ENCODE results near the gene ENPP3. TPM values are rescaled to one million over a fixed set of nuclear protein-coding genes. Genes with fewer than 3 reads are reported as not detected.

Gene ENPP3
- under 0.01 and 0.04 TPM in 2 replicates for total RNA-seq

DNA sequence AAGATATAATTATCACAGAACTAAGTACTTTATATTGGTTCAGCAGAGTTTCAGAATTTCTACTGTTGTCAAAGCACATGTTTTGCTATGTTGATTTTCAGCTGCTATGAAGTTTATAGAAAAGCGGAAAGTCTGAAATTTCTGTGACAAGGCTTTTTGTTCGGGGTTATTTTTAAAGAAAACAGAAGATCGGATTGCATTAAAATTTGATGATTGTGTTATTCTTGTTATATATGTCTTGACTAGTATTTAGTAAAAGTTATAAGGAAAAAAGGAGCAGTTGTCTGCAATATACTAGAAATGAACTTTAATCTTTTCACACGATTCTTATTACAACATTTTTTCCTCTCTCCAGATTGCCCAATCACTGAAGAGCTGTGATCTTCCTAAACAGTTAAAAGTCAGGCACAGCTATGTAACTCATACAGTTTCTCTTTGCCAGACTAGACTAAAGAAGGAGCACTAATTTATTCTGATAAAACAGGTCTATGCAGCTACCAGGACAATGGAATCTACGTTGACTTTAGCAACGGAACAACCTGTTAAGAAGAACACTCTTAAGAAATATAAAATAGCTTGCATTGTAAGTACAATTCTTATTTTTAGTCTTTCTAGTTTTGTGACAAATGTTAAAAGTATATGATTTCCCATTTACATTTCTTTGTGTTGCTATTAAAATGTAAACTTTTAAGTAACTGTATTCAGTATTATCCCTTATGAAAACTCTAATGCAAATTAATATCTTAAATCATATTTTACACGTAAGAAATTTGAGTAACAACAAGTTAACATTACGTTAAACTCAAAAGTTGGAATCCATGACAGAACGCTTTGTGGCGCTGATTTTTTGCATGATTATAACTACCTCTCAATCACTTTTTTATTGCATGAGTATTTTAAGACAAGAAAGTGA, at the start of gene ENPP3:
TSS of gene ENPP3 (plus strand) at position 423 of the 913 bp plus-strand sequence. CDS start at position 506, 83 bp downstream.
- DNase-seq (ENCODE audit: low read depth, low spot score): no peak

DNA sequence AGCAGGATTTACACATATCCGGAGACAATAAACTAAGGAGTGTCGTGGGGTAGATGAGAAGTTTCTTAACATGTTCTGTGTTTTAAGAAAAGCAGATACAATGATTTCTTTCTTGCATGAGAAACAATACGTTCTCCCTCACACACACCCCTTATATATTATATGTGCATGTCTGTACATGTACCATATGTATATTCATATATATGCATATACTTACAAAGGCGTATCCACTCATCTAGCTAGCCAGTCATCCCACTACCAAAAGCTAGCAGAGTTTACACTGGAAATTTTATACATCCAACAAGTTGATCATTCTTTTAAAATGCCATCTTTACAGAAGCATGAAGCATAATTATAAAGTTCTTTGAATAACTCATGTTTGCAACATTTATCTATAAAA, 49.2 kb upstream of the ENPP3 start:
- no peak for DNase-seq (ENCODE audit: low read depth, low spot score)

GRCh38 chr6:131588643-131589042, 48.5 kb upstream of the ENPP3 start:
- no peak for DNase-seq (ENCODE audit: low read depth, low spot score)

- DNase-seq (ENCODE audit: low read depth, low spot score): no peak
These were observed 44.2 kb upstream of the ENPP3 start for GRCh38 chr6:131592935-131593334.

- DNase-seq (ENCODE audit: low read depth, low spot score): no peak
These were observed 43.0 kb upstream of the ENPP3 start for GRCh38 chr6:131594074-131594473.

DNA sequence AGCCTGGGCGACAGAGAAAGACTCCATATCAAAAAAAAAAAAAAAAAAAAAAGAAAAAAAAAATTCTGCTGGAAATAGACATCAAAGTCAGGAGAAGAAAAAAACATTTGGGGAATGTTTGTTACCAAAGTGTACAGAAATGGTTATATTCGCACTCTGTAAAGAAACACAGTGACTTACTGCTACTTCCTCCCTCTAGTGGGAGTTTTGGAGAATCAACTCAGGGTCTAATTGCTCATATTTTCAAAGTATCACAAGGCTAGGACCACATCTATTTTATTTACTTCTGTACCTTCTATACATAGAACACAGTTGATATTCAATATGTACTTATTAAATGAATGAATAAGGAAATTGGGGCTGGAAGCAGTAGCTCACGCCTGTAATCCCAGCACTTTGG, 39.7 kb upstream of the ENPP3 start:
- DNase-seq (ENCODE audit: low read depth, low spot score): no peak

GRCh38 chr6:131600716-131601115, 36.4 kb upstream of the ENPP3 start:
- DNase-seq (ENCODE audit: low read depth, low spot score): no peak

DNA sequence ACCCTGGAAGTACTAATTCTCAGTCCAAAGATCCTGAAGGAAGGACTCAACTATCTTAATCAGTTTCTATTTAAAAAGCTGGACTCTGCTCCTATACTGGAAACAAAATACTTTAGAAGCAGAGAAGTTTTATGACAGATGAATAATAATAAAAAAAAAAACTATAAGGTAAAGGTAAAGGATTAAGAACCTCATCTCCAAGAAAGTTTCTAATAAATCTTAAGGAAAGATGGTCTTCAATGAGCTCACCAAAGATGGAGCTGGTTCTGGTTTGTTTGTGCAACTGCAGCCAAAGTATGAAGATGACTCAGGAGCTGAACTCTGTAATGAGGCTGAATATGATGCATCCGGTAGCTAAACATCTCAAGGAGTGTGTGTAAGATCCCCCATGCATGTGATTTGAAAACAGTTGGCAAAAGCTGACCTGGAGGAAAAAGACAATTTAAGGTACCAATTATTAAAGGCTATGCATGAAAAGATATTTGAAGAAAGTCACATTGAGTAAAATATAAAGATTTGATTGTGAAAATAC, 34.3 kb upstream of the ENPP3 start:
- no peak for DNase-seq (ENCODE audit: low read depth, low spot score)

DNA sequence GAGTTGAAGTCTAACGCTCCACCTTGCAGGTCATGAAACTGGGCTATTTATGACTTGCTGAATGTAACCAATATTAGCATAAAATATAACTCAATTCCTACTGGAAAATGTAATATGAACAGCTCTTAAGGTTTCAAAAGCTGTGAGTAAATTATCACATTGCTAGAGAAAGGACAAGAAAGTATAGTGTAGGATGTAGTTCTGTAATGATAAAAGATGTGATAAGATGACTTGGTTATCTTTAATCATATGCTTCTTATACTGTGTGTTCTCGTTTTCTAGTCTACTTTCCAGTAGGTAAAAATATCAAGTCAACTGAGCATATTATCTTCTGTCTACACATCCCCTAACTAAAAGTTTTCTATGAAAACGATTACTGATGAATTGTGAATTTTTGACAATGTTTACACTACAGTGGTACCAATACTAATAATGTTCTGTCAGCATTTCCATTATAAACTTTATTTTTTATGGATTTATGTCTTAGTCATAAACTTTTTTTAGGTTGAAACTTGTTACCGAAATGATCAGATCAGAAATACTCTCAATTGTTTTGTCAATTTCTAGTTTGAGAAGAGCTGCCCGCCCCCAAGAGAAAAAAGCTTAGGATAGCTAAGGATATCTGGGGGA, 23.7 kb upstream of the ENPP3 start:
- DNase-seq (ENCODE audit: low read depth, low spot score): no peak

DNA sequence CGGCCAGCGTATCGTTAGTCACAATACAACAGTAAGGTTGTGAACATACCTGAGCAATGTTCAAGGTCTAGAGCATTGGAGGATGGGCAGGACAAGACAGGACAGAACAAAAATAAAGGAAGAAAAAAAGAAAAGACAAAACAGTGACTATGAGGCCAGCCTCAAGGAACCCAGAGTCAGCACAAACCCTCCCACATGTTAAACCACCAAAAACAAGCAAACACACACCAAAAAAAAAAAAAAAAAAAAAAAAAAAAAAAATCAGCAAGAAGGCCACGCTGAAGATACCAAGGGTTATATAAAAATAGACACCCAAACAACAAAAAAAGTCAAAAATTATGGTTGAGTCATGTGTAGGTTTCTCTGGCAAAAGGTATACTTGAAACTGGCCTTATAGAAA, 21.8 kb upstream of the ENPP3 start:
- DNase-seq (ENCODE audit: low read depth, low spot score): no peak

DNA sequence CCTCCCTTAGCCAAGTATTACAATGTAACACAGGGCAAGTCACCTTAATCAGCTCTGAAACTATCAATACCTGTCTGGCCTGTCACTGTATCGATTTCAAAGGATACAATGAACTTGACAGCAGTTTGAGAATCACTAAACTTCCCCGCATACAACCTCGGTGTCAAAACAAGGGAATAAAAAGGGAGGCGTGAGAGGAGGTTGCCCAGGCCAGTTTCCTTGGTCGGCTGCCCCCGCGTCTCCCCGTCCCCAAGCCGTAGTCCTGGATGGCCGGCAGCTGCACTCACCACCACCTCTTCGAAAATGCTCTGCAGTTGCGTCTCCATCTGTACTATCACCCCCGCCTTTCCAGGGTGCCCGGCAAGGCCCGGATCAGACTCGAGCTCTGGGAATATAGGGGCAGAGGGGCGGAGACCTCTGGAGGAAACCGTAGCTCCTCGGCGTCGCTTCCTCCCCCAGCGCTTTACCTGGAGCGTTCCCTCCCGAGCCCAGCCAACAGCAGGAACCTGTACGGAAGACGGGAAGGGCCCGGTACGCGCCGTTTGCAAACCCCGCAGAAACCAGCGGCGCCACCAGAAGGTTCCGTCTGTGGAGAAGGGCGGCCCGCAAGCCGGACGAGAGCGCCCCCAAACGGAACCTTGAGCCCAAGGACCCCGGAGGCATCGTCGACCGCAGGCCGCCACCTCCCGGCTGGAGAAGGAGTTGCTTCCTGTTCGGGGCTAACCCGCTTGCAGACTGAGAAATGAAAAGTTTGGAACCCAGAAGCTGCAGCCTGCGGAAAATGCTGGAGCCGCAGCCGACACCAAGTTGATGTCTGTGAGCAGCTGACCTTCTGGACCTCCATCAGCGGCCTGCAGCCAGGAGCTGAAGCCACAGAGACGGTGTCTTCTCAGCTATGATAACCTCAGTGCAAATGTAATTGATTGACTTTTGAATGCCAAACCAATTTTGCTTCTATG, 9.1 kb upstream of the ENPP3 start, which contains the start of gene MED23:
TSS of gene MED23 (minus strand) at position 519 of the 959 bp plus-strand sequence. CDS start at position 326, 193 bp downstream.
- peak; percentile 77 for DNase-seq (ENCODE audit: low read depth, low spot score)

GRCh38 chr6:131628726-131629125, 8.4 kb upstream of the ENPP3 start:
- no peak for DNase-seq (ENCODE audit: low read depth, low spot score)

DNA sequence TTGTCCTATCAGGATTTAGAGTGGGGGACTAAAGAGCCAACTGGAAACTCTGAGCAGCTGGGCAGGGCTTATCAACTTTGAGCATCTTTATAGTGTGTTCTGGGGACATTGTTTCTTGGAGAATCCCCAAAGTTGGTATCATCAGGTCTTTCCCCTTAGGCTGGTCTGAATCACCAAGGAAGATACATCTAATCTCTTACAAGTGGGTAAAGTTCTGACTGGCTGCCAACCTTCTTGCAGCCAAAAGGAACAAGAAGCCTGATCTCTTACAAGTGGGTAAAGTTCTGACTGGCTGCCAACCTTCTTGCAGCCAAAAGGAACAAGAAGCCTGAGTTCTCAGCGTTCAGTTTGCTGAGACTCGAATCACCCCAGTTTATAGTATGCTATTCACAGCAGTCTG, 7.5 kb upstream of the ENPP3 start:
- no peak for DNase-seq (ENCODE audit: low read depth, low spot score)

DNA sequence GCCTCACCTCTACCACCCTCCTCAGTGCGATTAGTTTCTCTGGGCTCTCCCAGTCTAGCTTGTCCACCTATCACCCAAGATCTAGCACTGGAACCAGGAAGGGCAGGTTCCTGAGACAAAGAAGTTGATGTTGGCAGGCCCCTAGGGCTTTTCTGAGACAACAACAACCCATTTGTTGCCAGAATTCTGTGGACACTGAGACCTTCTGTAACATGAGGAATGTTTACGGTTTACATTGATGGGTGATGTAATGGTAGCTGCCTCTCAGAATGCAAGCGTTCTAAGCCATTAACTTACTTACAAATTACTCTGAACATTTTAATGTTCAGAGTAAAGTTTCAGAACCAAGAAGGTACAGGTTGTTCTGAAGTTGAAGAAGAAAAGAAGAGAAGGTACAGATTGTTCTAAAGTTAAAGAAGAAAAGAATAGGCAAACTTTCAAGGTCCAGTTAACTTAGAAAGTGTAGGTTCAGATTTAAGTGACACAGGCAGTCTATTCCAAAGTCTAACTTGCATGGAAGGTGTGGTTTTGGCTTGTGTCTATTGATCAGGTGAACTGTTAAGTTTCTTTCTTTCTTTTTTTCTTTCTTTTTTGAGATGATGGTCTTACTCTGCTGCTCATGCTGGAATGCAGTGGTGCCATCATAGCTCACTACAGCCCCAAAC, 5.3 kb upstream of the ENPP3 start:
- no peak for DNase-seq (ENCODE audit: low read depth, low spot score)

DNA sequence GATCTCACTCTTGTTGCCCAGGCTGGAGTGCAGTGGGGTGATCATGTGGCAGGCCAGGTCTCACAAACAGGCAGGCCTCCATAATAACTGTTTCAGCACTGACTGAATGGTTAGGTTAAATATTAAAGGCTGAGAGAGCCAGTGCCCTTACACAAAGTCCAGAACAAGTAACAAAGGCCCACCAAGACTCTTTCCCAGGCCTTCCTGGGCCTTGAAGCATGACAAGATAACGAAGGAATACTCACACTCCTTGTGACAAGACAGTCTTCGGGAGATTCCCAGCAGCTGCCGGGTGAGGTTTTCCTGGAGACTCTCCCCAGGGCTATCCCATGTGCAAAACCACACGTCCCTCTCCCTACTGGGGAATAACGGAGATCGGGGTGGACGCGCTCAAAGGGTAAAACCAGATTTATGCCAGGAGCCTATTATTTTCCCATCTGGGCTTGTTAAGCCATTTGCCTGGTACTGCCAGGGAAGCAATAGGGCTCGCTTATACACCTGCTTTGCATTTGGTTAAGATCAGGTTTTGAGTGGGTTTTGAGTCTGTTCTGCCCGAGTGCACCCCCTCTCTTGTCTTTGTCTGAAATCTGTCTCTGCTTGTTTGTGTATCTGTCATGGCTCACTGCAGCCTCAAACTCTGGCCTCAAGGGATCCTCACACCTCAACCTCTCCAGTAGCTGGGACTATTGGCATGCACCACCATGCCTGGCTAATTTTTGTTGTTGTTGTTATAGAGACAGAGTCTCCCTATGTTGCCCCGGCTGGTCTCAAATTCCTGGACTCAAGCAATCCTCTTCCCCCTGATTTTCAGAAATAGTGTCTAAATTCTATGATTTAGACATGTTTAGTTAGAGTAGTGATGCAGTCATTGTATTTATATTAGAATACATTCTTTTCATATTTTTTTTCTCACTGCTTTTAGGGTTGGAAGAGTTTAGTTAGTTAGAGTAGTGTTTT, 1.4 kb upstream of the ENPP3 start:
- no peak for DNase-seq (ENCODE audit: low read depth, low spot score)

DNA sequence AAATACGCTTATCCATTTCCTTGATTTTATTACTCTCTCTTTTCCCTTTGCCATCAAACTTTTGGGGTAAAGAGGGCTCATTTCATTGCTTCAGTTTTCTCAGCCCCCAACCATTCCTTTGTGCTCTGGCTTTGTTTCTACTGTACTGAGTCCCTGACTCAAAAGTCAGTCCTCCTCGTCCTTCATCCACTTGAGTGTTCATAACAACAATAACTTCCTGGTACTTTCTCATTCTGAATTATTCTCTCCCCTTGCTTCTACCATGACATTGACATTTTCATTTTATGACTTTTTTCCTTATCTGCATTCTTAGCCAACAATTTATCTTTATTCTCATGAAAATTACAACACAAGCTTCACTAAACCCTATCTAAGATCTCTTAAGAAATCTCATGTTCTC, 911 bp downstream of the ENPP3 start:
- no peak for DNase-seq (ENCODE audit: low read depth, low spot score)

DNA sequence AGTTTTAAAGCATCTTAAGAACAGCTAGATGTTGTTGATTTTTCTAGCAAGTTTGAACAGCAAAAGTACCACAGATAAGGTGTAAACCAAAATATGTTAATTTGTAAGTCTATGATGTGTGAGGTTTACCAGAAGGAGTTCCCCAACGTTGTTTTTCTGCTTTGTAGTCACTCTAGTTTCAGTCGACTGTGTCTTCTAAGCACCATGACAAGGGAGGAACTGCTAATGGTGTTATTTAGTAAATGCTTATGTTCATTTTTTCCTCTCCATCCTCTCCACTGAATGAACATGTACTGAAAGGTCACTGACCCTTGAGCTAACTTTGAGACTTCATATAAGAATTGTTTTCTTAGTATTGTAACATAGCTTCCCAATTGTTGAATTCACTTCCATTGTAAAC, 3.0 kb downstream of the ENPP3 start:
- no peak for DNase-seq (ENCODE audit: low read depth, low spot score)

- DNase-seq (ENCODE audit: low read depth, low spot score): no peak
These were observed 3.5 kb downstream of the ENPP3 start for GRCh38 chr6:131640576-131640975.

GRCh38 chr6:131641554-131641953, 4.5 kb downstream of the ENPP3 start:
- DNase-seq (ENCODE audit: low read depth, low spot score): no peak

- DNase-seq (ENCODE audit: low read depth, low spot score): no peak
These were observed 5.5 kb downstream of the ENPP3 start for GRCh38 chr6:131642565-131642964.

All from pulmonary artery endothelial cell (primary cell).